OCI-M2 (cell line): ENCODE results near the gene PTK6.
A peak's percentile ranks its signal among the peaks of the same experiment; 100 is the strongest.

Experiments
- DNase-seq: peaks from one replicate; lab custom pipeline; 2025; ENCODE audit not compliant: unreplicated experiment; lab: John Stamatoyannopoulos, UW

PTK6 gene

GRCh38 chr20:63532449-63532971, 4.7 kb downstream of the PTK6 start:
- no peak for DNase-seq

GRCh38 chr20:63531686-63532448, 5.3 kb downstream of the PTK6 start:
- DNase-seq: no peak

- DNase-seq: no peak
These were observed 6.4 kb downstream of the PTK6 start for GRCh38 chr20:63530788-63531160.

- no peak for DNase-seq
These were observed 7.1 kb downstream of the PTK6 start for GRCh38 chr20:63529861-63530787.

GRCh38 chr20:63529180-63529860, 7.9 kb downstream of the PTK6 start:
- no peak for DNase-seq

- DNase-seq: no peak
These were observed 10.0 kb downstream of the PTK6 start for GRCh38 chr20:63527184-63527583.

- no peak for DNase-seq
These were observed 11.2 kb downstream of the PTK6 start for GRCh38 chr20:63525971-63526370.

- DNase-seq: no peak
These were observed 12.0 kb downstream of the PTK6 start for GRCh38 chr20:63525185-63525584.

GRCh38 chr20:63522981-63523611, 14.1 kb downstream of the PTK6 start:
- no peak for DNase-seq

GRCh38 chr20:63522091-63522868, 14.9 kb downstream of the PTK6 start:
- no peak for DNase-seq

GRCh38 chr20:63521602-63522001, 15.6 kb downstream of the PTK6 start:
- no peak for DNase-seq

GRCh38 chr20:63520934-63521601, 16.1 kb downstream of the PTK6 start:
- DNase-seq: no peak

- DNase-seq: peak; percentile 41
These were observed 16.7 kb downstream of the PTK6 start, which contains the start of gene PPDPF for GRCh38 chr20:63520504-63520933. TSS of gene PPDPF (plus strand) at chr20:63520765. CDS start at chr20:63521309, 544 bp downstream.

GRCh38 chr20:63519668-63520503, 17.3 kb downstream of the PTK6 start:
- no peak for DNase-seq

- no peak for DNase-seq
These were observed 18.1 kb downstream of the PTK6 start for GRCh38 chr20:63518946-63519667.

GRCh38 chr20:63518351-63518861, 18.8 kb downstream of the PTK6 start:
- DNase-seq: no peak
